ENCODE data around the gene ABHD12.

- TF ChIP-seq, protein P1, sequence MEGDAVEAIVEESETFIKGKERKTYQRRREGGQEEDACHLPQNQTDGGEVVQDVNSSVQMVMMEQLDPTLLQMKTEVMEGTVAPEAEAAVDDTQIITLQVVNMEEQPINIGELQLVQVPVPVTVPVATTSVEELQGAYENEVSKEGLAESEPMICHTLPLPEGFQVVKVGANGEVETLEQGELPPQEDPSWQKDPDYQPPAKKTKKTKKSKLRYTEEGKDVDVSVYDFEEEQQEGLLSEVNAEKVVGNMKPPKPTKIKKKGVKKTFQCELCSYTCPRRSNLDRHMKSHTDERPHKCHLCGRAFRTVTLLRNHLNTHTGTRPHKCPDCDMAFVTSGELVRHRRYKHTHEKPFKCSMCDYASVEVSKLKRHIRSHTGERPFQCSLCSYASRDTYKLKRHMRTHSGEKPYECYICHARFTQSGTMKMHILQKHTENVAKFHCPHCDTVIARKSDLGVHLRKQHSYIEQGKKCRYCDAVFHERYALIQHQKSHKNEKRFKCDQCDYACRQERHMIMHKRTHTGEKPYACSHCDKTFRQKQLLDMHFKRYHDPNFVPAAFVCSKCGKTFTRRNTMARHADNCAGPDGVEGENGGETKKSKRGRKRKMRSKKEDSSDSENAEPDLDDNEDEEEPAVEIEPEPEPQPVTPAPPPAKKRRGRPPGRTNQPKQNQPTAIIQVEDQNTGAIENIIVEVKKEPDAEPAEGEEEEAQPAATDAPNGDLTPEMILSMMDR (IDR thresholded peaks at IDR 0.05) = no peak
- no peak for TF ChIP-seq EP300 (IDR thresholded peaks at IDR 0.05)
- TF ChIP-seq POLR2A (IDR thresholded peaks at IDR 0.05) = no peak
- no peak for TF ChIP-seq POLR2AphosphoS5 (IDR thresholded peaks at IDR 0.05)
Measured at GRCh38 chr20:25408890-25409289, 18.3 kb upstream of the ABHD12 start.
